Stimulated activated CD8-positive, alpha-beta memory T cell treated with anti-CD3 and anti-CD28 coated beads, Interleukin-12 subunit alpha, Interleukin-12 subunit beta, amount 100 ng/mL, for 24 hours (primary cell): ENCODE measurements around the gene COMMD9.

ENCODE experiments used
- DNase-seq: peaks from one replicate; pipeline ENCODE4 v3.0.0-alpha.2; 2020; ENCODE audit errors: extremely low read depth

The COMMD9 gene

GRCh38 chr11:36296884-36297543 lies 7.8 kb upstream of the COMMD9 start:
- DNase-seq = no peak

- DNase-seq = no peak
These were observed 6.7 kb upstream of the COMMD9 start, which contains the start of gene PRR5L for GRCh38 chr11:36295926-36296325. TSS of gene PRR5L (plus strand) at chr11:36296288. CDS start at chr11:36401122, 104,834 bp downstream.

GRCh38 chr11:36292311-36292722 lies 3.1 kb upstream of the COMMD9 start:
- DNase-seq = no peak

GRCh38 chr11:36288442-36289225 lies 590 bp downstream of the COMMD9 start:
- no peak for DNase-seq

GRCh38 chr11:36282926-36283325 lies 6.3 kb downstream of the COMMD9 start:
- DNase-seq = no peak

- no peak for DNase-seq
These were observed 7.4 kb downstream of the COMMD9 start for GRCh38 chr11:36281850-36282249.

- DNase-seq = no peak
These were observed 8.7 kb downstream of the COMMD9 start for GRCh38 chr11:36280531-36280930.

- DNase-seq = no peak
These were observed 10.5 kb downstream of the COMMD9 start for GRCh38 chr11:36278531-36279282.

GRCh38 chr11:36274414-36274813 lies 14.8 kb downstream of the COMMD9 start:
- DNase-seq = no peak

- no peak for DNase-seq
These were observed 16.1 kb downstream of the COMMD9 start for GRCh38 chr11:36273110-36273509.

- DNase-seq = no peak
These were observed 17.3 kb downstream of the COMMD9 start for GRCh38 chr11:36271794-36272407.

- DNase-seq = no peak
These were observed 18.5 kb downstream of the COMMD9 start for GRCh38 chr11:36270701-36271100.

GRCh38 chr11:36268337-36268985 lies 20.8 kb downstream of the COMMD9 start:
- no peak for DNase-seq

- DNase-seq = no peak
These were observed 22.5 kb downstream of the COMMD9 start for GRCh38 chr11:36266767-36267166.

GRCh38 chr11:36265793-36266628 lies 23.2 kb downstream of the COMMD9 start:
- DNase-seq = no peak

- DNase-seq = no peak
These were observed 24.3 kb downstream of the COMMD9 start for GRCh38 chr11:36264973-36265344.

- DNase-seq = no peak
These were observed 24.9 kb downstream of the COMMD9 start for GRCh38 chr11:36264011-36264972.

GRCh38 chr11:36261094-36261493 lies 28.1 kb downstream of the COMMD9 start:
- DNase-seq = no peak

GRCh38 chr11:36258730-36259360 lies 30.4 kb downstream of the COMMD9 start:
- DNase-seq = no peak
